Measurements from ENCODE around the gene RASGEF1C. TPM values are rescaled to one million over a fixed set of nuclear protein-coding genes. Genes with fewer than 3 reads are reported as not detected.

Gene RASGEF1C
- total and polyA plus RNA-seq, 10 of the 15 experiments (the other 5 are each of a cell fraction or from before 2014, with no cell fraction given) = not detected

- SMC1A ChIA-PET (ENCODE audit: uncharacterized antibody, unreplicated experiment) = no interaction called here
- no peak for FAIRE-seq
- 44% methylated on average over 4 of the region's 4 CpGs for WGBS (ENCODE audit: insufficient coverage, insufficient replicate concordance, low lambda C conversion rate, missing lambda C conversion rate)
Observed at GRCh38 chr5:180198208-180198607, 10.8 kb downstream of the RASGEF1C start.

GRCh38 chr5:180197016-180197702 is 11.9 kb downstream of the RASGEF1C start:
- 33% methylated on average over 13 of the region's 14 CpGs for WGBS (ENCODE audit: insufficient coverage, insufficient replicate concordance, low lambda C conversion rate, missing lambda C conversion rate)
- SMC1A ChIA-PET (ENCODE audit: uncharacterized antibody, unreplicated experiment) = no interaction called here
- intact Hi-C loops (cut with micrococcal nuclease; ENCODE audit: unreplicated experiment) (no loop called here), in situ Hi-C loops (cut with MboI) (no loop called here)
- Histone ChIP-seq H3K79me2 (ENCODE audit: control insufficient read depth, insufficient read depth, low read length) (no peaks in the 10 kb centered on the region), H3K36me3 (ENCODE audit: control insufficient read depth in 2 of 2, insufficient read depth in 2 of 2, low read length in 1 of 2) (no peaks in the 10 kb centered on the region), H4K20me1 (ENCODE audit: control insufficient read depth, insufficient read depth) (no peaks in the 10 kb centered on the region), H3K9me3 (replicated peaks; ENCODE audit: control insufficient read depth, insufficient read depth, low read length) (no peaks in the 10 kb centered on the region), H3K27me3 (replicated peaks in 1 of 2; ENCODE audit: control insufficient read depth in 2 of 2, insufficient read depth in 2 of 2, low read length in 1 of 2) (no peaks in the 10 kb centered on the region), H3K27ac (ENCODE audit: control insufficient read depth, insufficient read depth) (no peak overlapping the region), H3K4me1 (ENCODE audit: control insufficient read depth, insufficient read depth, low read length) (no peaks in the 10 kb centered on the region), H2AFZ (ENCODE audit: control insufficient read depth, low read depth, low read length) (no peak overlapping the region), H3K9ac (ENCODE audit: control insufficient read depth, insufficient read depth, low read length) (no peak overlapping the region), H3K4me2 (ENCODE audit: control insufficient read depth, insufficient read depth) (no peak overlapping the region), H3K4me3 (no peak overlapping the region)
- TF ChIP-seq CBX5 (IDR thresholded peaks at IDR 0.05; ENCODE audit: low read depth) (no peak), NFYA (IDR thresholded peaks at IDR 0.05; ENCODE audit: borderline replicate concordance, low read depth, low read length) (no peak), POU2F2 (IDR thresholded peaks at IDR 0.05; ENCODE audit: borderline replicate concordance, low read depth, low read length) (no peak), CEBPB (IDR thresholded peaks at IDR 0.05; ENCODE audit: borderline replicate concordance in 1 of 2, low read depth in 2 of 2, low read length in 2 of 2) (no peak), POLR2AphosphoS5 (IDR thresholded peaks at IDR 0.05; ENCODE audit: low read length) (no peak), CUX1 (IDR thresholded peaks at IDR 0.05; ENCODE audit: insufficient replicate concordance, low read depth, low read length) (no peak), ZNF24 (IDR thresholded peaks at IDR 0.05) (no peak), HDAC6 (IDR thresholded peaks at IDR 0.05; ENCODE audit: unreplicated experiment) (no peak), SMC3 (IDR thresholded peaks at IDR 0.05; ENCODE audit: borderline replicate concordance, low read length) (no peak), WRNIP1 (IDR thresholded peaks at IDR 0.05; ENCODE audit: borderline replicate concordance, low read depth, low read length) (no peak), ATF7 (IDR thresholded peaks at IDR 0.05; ENCODE audit: low read depth) (no peak)
- ATAC-seq = no peak
- no TSS peak for BruUV-seq (replicated peaks)
- no peak for FAIRE-seq
- CTCF ChIA-PET = no interaction called here
- RAD21 ChIA-PET (ENCODE audit: unreplicated experiment) = no interaction called here
- DNase-seq (ENCODE audit: low read depth, low spot score) = no peak
- POLR2A ChIA-PET = no interaction called here

More at GRCh38 chr5:180198208-180198607, 10.8 kb downstream of the RASGEF1C start:
- Histone ChIP-seq H3K9me3 (replicated peaks; ENCODE audit: control insufficient read depth, insufficient read depth, low read length) (no peaks in the 10 kb centered on the region), H2AFZ (ENCODE audit: control insufficient read depth, low read depth, low read length) (no peak overlapping the region), H3K36me3 (ENCODE audit: control insufficient read depth in 2 of 2, insufficient read depth in 2 of 2, low read length in 1 of 2) (no peaks in the 10 kb centered on the region), H3K4me1 (ENCODE audit: control insufficient read depth, insufficient read depth, low read length) (no peaks in the 10 kb centered on the region), H3K27me3 (replicated peaks in 1 of 2; ENCODE audit: control insufficient read depth in 2 of 2, insufficient read depth in 2 of 2, low read length in 1 of 2) (no peaks in the 10 kb centered on the region), H3K4me3 (no peak overlapping the region), H3K9ac (ENCODE audit: control insufficient read depth, insufficient read depth, low read length) (no peak overlapping the region), H3K27ac (ENCODE audit: control insufficient read depth, insufficient read depth) (no peak overlapping the region), H3K4me2 (ENCODE audit: control insufficient read depth, insufficient read depth) (no peak overlapping the region), H4K20me1 (ENCODE audit: control insufficient read depth, insufficient read depth) (no peaks in the 10 kb centered on the region), H3K79me2 (ENCODE audit: control insufficient read depth, insufficient read depth, low read length) (no peaks in the 10 kb centered on the region)
- intact Hi-C loops (cut with micrococcal nuclease; ENCODE audit: unreplicated experiment) = no loop called here
- no TSS peak for BruUV-seq (replicated peaks)
- no peak for ATAC-seq
- in situ Hi-C loops (cut with MboI) = no loop called here
- ChIA-PET CTCF (interaction anchor here (1.1 kb wide), 1 partner anchor 131 kb away, joined by 3 read pairs; no protein-coding TSS in a partner anchor), POLR2A (no interaction called here), RAD21 (ENCODE audit: unreplicated experiment) (no interaction called here)
- no peak for DNase-seq (ENCODE audit: low read depth, low spot score)
- TF ChIP-seq FOS (IDR thresholded peaks at IDR 0.05; ENCODE audit: borderline replicate concordance, extremely low read depth, insufficient read length) (no peak), BACH1 (IDR thresholded peaks at IDR 0.05; ENCODE audit: borderline replicate concordance) (no peak), JUNB (IDR thresholded peaks at IDR 0.05) (no peak), TCF12 (IDR thresholded peaks at IDR 0.05; ENCODE audit: low read depth, low read length) (no peak), HDAC6 (IDR thresholded peaks at IDR 0.05; ENCODE audit: unreplicated experiment) (no peak)

Data from GM12878 (cell line).